IMR-90 (cell line): Measurements from ENCODE around the gene PHAF1.

ENCODE experiments used
- BHLHE40 ChIP-seq: fragments of 150-350 bp; IDR thresholded peaks from 2 replicates; pipeline ENCODE4 v1.6.1; 2016; ENCODE audit warnings: mild to moderate bottlenecking, low read depth, low read length
- CEBPB ChIP-seq: IDR thresholded peaks from 2 replicates; pipeline ENCODE4 v1.6.1; 2012; ENCODE audit warnings: low read depth, low read length, improper control_type of control experiment
- CTCF ChIP-seq: conservative IDR thresholded peaks from 2 replicates; pipeline ENCODE4 v1.5.1; 2012; ENCODE audit warnings: mild to moderate bottlenecking, low read depth, low read length, improper control_type of control experiment
- ELK1 ChIP-seq: fragments of 150-350 bp; IDR thresholded peaks from 2 replicates; pipeline ENCODE4 v1.6.1; 2016; ENCODE audit warnings: low read depth, mild to moderate bottlenecking, low read length, moderate library complexity, borderline replicate concordance
- MAFK ChIP-seq: IDR thresholded peaks from 2 replicates; pipeline ENCODE4 v1.6.1; 2012; ENCODE audit warnings: low read depth, low read length, improper control_type of control experiment
- NFE2L2 ChIP-seq: fragments of 150-350 bp; IDR thresholded peaks from 2 replicates; pipeline ENCODE4 v1.6.1; 2016; ENCODE audit warnings: low read depth, mild to moderate bottlenecking, low read length
- POLR2A ChIP-seq: IDR thresholded peaks from 2 replicates; pipeline ENCODE4 v1.6.1; 2012; ENCODE audit warnings: mild to moderate bottlenecking, low read depth, low read length
- RAD21 ChIP-seq: IDR thresholded peaks from 2 replicates; pipeline ENCODE4 v1.6.1; 2012; ENCODE audit warnings: low read length, improper control_type of control experiment
- RCOR1 ChIP-seq: IDR thresholded peaks from 2 replicates; pipeline ENCODE4 v1.6.1; 2012; ENCODE audit warnings: mild to moderate bottlenecking, low read length, improper control_type of control experiment; ENCODE audit not compliant: insufficient replicate concordance
- RFX5 ChIP-seq: IDR thresholded peaks from 2 replicates; pipeline ENCODE4 v1.8.0; 2012; ENCODE audit warnings: low read depth, mild to moderate bottlenecking, low read length, moderate library complexity
- SMC3 ChIP-seq: fragments of 150-350 bp; IDR thresholded peaks from 2 replicates; pipeline ENCODE4 v1.6.1; 2016; ENCODE audit warnings: low read depth, mild to moderate bottlenecking, antibody characterized with exemption, low read length, moderate library complexity
- USF2 ChIP-seq: fragments of 150-350 bp; IDR thresholded peaks from 2 replicates; pipeline ENCODE4 v1.6.1; 2017; ENCODE audit warnings: mild to moderate bottlenecking, antibody characterized with exemption, low read length, low read depth

GRCh38 chr16:67077871-67078270, 31.9 kb upstream of the PHAF1 start:
- TF ChIP-seq RAD21 (no peak), CTCF (no peak), SMC3 (no peak), RCOR1 (no peak), ELK1 (no peak), MAFK (no peak), POLR2A (no peak), BHLHE40 (no peak), CEBPB (no peak), NFE2L2 (no peak), USF2 (no peak), RFX5 (no peak)
